Hematopoietic multipotent progenitor cell (in vitro differentiated cells): ENCODE measurements around the gene SHROOM3. TPM values are rescaled to one million over a fixed set of nuclear protein-coding genes. Genes with fewer than 3 reads are reported as not detected.

Experiments
- DNase-seq, 3 donors: peaks; one replicate each; pipeline ENCODE4 v3.0.0-alpha.2; 2011 to 2015; ENCODE audit warnings: low read depth in 2 of 3, low spot score in 2 of 3
- total RNA-seq: library from RNA; depleted of rRNA; stranded (reverse); fragments of >200 nt; gene quantifications from one replicate; pipeline ENCODE4 v1.2.3, GENCODE V29; 2012

The SHROOM3 gene
- total RNA-seq, 1 donor, result under 0.01 TPM

GRCh38 chr4:76489686-76490161 is 54.7 kb downstream of the SHROOM3 start:
- DNase-seq, result no peak

GRCh38 chr4:76492055-76492454 is 57.0 kb downstream of the SHROOM3 start:
- DNase-seq, result no peak

DNA sequence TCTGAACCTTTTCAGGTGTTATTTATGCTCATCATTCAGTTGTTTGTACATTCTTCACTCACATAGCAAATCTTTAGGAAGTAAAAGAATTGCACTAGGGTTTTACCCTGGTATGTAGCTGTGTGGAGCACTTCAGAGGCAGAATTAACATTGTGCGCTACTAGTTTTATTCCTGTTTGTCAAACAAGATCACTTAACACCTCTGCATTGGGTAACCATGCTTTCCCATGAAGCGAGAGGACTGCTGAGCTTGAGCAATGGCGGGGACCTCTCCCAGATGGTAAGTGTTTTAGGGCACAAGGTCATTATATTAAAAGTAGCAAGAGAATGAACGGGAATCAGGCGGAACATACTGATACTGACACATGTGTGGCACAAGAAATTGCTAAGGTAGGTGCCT is 59.2 kb downstream of the SHROOM3 start:
- DNase-seq, result no peak

GRCh38 chr4:76494871-76495590 is 60.0 kb downstream of the SHROOM3 start:
- DNase-seq, result no peak

- no peak for DNase-seq
These were observed 63.5 kb downstream of the SHROOM3 start for GRCh38 chr4:76498550-76498949.

DNA sequence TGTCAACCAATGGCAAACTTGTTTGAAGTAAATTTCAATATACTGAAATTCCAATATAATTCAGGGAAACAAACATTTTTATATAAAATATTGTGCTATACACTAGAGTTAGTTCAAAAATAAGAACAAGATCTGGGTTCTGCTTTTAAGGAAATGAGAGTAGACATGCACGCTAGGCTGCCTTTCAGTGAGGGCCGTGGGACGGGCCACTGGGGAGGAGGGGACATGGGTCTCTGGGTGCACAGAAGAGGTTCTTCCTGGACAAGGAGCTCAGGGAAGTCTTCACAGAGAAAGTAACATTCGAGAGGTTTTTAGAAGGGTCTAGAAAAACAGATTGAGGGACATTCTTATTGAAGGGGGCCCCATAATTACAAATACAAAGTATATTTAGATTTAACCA is 64.4 kb downstream of the SHROOM3 start:
- DNase-seq, result no peak

GRCh38 chr4:76502886-76503285 is 67.9 kb downstream of the SHROOM3 start:
- DNase-seq, result no peak

DNA sequence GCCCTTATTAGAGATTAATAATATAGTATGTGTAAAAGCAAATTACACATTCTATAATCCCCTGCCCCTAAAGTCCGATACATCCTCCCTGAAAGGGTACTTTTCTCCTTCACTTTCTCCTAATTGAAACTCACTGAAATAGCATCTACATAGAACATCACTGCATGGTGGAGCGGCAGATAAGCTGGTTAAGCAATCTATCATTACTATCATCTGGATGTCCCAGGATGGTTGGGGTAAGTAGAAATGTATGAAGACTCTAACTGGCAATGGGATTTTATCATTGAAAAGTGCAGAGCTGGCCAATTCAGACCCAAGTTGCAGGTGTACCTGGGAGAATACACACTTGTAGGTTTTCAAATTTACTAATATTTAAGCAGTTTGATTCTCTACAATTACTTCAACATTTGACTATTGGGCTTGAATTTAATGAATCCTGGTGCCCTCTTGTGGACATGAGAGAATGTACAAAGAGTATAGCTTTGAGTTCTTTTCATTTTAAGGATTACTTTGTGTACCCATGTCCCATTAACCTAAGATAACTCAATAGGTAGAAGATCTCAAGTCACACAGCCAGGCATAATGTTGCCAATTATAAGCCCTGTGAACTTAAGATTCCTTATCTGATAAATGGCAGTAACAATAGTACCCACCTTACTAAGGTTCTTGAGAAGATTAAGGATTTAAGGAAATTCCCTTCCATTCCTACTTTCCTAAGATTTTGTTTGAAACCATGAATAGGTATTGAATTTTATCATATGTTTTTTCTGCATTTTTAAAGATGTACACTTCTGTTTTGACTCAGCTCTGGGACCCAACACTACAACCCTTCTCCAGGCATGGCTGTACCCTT is 69.8 kb downstream of the SHROOM3 start:
- peak in 2 of 3 donors; percentile 43 to 80 for DNase-seq

GRCh38 chr4:76511947-76512346 is 76.9 kb downstream of the SHROOM3 start:
- DNase-seq, result no peak

- DNase-seq, result no peak
These were observed 78.5 kb downstream of the SHROOM3 start for GRCh38 chr4:76513482-76513881.

- no peak for DNase-seq
These were observed 79.1 kb downstream of the SHROOM3 start for GRCh38 chr4:76514087-76514486.

- DNase-seq, result peak in 1 of 3 donors; percentile 3
These were observed 81.2 kb downstream of the SHROOM3 start for GRCh38 chr4:76515975-76516843.

DNA sequence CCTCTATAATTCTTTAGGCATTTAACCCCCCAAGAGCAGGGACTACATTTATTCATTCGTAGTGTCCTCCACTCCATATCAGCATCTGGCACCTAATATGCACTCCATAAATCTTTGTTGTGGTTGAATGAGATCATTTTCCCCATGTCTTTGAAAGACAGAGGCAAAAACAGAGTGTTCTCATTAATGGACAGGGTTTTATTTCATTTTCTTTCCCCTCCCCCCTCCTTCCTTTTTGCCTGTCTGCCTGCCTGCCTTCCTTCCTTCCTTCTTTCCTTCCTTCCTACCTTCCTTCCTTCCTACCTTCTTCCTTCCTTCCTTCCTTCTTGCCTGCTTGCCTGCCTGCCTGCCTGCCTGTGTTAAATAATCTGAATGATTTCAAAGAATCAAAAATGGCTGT is 83.2 kb downstream of the SHROOM3 start:
- DNase-seq, result peak in 1 of 3 donors; percentile 4

- DNase-seq, result no peak
These were observed 88.6 kb downstream of the SHROOM3 start for GRCh38 chr4:76523593-76523992.

DNA sequence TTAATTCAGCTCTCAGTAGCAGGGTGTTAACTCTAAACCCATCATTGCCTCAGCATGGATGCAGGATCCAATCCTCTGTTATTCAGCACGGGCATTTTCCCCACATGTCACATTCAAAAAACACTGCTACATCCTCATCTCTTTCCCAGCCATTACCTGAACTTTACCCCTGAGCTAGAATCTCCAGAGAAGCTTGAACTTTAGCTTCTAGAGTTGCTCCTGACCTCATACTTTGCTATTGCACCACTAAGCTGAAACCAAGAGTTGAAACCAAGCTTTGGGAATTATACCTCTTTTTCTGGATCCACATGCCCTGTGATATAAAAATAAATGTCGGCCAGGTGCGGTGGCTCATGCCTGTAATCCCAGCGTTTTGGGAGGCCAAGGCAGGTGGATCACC is 90.7 kb downstream of the SHROOM3 start:
- no peak for DNase-seq

- no peak for DNase-seq
These were observed 91.6 kb downstream of the SHROOM3 start for GRCh38 chr4:76526585-76526990.

- no peak for DNase-seq
These were observed 92.6 kb downstream of the SHROOM3 start for GRCh38 chr4:76527666-76528065.

DNA sequence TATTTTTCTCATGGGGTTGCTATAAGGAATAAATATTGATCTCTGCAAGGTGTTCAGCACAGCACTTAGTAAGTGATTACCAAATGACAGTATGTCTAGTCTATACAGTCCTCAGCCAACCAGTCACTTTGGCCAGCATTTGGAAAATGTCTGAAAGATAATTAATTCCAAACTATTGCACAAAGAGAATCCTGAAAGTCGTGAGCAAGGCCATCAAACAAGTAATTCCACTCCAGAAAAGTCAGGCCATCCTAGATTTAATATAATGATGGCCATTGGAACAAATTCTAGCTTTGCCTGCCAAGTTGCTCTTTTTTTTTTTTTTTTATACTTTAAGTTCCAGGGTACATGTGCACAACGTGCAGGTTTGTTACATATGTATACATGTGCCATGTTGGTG is 96.6 kb downstream of the SHROOM3 start:
- DNase-seq, result no peak

GRCh38 chr4:76532805-76533204 is 97.8 kb downstream of the SHROOM3 start:
- no peak for DNase-seq

DNA sequence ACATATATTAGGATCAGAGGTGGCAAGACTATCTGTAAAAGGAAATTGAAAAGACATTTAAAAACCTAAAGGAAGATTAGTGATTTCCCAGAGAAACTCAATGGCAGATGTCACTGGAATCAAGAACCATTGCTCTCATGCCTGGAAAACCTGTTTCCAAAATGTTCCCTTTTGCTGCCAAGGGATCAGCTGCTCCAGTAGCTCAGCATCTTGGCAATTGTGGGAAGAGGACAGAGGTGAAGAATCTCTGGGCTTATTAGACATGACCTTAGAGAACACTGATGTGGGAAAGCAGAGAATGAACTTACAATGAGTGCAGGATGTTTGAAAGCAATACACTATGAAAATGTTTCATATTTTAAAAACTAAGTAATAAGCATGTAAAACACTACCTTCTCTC is 98.3 kb downstream of the SHROOM3 start:
- DNase-seq, result no peak
